ENCODE data around the gene MYOM1.
"Not testable (repeated sequence)": the region's sequence is repeated elsewhere in the genome, so short reads cannot be mapped to it uniquely, and the experiment has no call there.

MYOM1 gene

DNA sequence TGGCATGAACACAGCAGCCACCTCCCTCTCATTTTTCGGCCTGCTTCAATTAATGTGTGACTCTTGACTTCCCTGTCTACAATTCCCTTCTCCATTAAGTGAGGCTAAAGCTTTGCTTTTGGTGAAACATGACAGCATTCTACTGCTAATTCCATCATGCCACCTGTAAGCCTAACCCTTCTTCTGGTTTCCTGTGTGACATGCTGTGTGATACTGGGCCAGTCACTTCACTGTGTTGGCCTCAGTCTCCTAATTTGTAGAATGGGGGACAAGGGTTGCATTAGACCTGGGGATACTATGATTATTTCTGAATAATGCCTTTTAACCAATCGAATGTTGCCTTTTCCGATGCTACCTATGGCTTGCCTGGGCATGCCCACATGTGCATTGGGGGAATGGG lies 146.4 kb downstream of the MYOM1 start:
- DNase-seq, result not testable (repeated sequence)

DNA sequence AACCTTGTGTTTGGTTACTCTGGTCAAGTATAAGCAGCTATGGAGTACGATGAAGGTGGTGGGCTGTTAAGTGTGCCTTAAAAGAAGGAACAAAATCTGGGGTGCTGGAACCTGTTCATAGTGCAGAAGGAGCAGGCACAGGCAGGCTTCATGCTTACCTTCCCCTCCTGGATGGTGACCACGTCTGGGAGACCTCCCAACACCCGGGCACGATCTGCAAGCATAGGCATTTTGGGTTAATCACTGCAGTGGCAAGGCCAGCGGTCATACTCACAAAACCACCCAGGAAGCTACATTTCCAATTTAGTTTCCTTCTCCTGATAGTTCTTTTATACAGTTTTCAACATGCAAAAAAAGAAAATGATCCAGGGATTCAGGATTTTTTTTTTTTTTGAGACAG lies 148.1 kb downstream of the MYOM1 start:
- no peak for DNase-seq

DNA sequence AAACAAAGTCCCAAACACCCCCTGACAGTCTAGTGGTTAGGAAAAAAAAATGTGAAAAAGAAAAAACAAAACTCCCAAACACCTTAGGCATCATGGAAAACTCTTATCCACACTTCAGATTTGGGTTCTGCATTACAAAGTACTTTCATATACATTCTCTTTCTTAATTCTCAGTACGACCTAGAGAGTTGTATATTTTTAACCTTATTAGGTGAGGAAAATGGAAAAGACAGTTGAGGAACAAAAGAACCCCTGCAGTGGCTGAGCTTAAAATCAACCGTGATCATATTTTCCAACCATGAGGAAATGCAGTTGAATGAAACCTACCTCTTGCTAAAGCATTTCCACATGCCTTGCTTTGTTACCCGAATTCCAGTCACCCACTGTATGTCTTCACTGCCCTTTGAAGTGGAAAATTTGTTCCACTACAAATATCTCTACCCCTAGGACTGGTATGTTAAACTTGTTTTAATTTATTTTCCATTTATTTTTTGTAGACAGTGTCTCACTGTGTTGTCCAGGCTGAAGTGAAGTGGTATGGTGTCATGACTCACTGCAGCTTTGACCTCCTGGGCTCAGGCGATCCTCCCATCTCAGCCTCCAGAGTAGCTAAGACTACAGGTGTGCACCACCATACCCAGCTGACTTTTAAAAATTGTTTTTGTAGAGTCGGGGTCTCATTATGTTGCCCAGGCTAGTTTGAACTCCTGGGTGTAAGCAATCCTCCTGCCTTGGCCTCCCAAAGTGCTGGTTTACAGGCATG lies 149.9 kb downstream of the MYOM1 start:
- no peak for DNase-seq

DNA sequence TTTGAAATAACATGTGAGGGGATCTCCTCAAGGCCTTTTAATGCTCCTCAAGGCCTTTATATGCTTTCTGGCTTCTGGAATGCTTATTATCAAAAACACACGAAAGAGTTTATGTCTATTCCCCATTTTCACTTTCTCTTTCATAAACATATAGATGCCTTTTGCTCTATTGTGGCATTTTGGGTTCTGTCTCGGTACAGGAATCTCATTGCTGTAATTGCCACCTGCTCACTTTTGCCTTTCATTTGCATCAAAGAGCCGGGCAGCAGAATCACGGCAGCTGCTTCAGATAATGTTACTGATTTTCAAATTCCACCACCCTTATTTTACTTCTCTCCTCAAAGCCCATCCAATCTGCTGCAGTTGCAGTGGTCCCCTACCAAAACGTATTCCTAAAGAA lies 152.0 kb downstream of the MYOM1 start:
- DNase-seq, result no peak

DNA sequence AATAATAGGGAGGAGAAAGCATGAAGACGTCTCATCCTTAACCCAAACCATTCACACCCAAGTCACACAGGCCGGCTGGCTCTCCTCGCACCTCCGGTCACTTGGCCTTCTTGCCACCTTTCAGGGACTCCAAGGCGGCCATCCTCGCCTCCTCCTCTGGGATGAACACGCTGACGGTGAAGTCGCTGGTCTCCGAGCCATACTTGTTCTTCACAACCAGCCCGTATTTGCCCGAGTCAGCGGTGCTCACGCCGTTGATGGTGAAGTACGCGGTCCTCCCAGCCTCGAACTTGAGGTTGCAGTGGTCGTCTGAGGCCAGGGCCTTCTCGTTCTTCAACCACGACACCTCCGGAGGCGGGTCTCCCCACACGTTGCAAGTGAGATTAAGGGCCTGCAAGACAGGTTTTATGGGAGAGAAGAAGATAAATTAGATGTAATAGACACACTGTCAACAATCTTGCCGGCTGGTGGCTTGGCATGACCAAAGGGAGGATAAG lies 152.6 kb downstream of the MYOM1 start:
- no peak for DNase-seq

DNA sequence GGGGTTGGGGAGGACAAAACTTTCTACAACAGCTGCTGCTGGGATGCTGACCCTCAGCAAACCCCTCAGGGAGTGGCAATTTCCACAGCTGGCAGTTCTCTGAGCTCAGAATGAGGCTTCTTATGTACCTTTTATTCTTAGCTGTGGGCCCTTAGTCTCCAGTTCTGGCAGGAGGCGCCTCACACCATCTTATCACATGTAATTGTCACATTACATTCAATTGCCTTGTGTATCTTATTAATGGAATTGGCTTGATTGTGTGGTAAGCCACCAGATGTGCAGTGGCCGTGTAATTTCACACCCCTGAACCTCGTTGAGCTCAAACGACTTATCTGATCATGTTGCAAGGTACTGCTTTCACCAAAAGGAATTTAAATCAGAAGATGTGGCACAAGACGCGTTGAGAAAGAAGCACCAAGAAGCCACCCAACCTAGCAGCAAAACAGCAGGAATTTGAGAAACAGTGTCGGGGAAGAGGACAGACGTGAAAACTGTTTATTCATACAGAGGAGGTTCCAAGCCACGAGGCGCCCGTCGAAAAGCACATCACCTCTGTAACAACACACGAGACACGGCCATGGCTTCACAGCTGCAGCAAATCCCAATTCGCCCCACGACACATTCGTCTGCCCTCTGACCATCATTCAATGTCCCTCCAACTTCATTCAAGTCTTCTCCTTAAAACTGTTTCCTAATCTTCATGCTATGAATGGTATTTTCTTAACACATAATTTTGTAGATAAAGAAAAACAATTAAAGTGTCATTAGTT lies 153.2 kb downstream of the MYOM1 start:
- no peak for DNase-seq

DNA sequence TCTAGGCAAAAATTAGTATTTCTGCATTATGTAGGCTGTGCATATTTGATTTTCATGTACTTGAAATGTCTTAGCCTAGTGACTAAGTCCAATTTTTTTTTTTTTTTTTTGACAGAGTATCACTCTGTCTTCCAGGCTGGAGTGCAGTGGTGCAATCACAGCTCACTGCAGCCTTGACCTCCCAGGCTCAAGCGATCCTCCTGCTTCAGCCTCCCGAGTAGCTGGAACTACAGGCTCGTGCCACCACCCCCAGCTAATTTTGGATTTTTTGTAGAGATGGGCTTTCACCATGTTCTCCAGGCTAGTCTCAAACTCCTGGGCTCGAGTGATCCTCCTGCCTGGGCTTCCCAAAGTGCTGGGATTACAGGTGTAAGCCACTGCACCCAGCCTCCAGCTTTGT lies 156.0 kb downstream of the MYOM1 start:
- not testable (repeated sequence) for DNase-seq

DNA sequence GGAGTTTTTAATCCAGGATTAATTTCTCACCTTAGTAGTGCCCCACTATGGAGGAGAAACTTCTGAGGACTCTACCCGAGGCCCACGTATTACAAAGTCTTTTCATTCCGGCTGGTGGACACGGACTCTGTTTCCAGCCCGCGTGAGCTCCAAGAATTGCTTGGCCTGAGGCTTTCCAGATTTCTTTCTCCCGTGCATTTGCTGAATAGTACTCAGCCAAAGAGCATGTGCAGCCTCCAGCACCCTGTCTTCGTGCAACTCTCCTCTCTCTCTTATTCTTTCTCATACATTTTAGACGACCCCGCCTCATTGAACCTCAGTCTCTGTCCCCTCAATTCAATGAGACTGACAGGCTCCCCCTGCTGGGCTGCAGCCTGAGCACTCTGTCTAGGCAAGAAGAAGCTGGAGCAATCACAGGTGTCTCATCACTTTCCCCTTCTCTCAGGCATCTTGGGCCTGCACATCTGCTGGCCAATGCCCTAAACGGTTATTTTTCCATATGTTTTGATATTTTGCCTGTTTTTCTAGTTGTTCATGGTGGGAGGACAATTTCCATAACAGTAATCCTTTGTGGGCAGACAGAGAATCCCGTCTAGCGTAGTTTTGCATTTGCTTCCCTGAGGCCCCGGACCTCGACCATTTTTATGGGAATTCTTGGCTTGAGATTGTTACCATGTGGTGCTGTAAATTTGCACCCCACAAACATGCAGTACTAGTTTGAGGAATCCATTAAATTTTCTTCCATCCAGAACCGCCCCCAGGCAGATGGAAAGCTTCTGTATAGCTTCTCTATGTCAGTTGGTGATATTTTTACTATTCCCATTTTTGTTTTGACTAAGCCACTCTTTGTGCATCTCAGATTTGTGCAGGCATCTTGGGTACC lies 156.7 kb downstream of the MYOM1 start:
- DNase-seq, result no peak

DNA sequence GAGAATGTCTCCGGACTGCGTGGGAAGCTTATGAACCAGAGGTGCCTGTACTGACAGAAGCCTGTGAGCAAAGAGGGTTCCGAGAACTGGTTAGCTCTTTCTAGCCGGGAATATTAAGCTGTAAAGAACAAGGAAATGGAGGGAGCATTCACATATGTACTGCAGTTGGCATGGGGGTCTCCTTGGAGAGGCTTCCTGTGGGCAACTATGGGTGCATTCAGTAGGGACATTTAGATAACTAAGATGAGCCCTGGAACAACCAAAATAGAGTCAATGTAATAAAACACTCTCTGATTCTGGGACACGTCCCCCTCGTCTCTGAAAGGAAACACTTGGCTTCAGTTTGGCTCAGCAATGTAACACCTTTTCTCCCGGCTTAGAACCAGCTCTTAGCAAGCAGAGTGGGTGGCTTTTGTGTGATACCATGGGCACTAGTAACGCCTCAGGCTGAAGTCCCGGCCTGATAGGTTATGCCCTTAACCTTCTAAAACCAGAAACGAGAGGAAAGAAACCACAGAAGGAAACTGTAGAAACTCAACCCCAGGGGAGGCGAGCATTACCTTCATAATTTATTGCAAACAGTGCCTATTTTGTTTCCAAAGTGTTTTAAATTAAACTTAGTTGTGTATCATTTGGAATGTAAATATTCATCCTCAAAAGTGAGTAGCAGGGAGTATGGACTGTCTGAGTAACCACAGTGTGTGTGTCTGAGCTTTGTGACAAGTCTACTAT lies 158.0 kb downstream of the MYOM1 start:
- DNase-seq, result no peak

DNA sequence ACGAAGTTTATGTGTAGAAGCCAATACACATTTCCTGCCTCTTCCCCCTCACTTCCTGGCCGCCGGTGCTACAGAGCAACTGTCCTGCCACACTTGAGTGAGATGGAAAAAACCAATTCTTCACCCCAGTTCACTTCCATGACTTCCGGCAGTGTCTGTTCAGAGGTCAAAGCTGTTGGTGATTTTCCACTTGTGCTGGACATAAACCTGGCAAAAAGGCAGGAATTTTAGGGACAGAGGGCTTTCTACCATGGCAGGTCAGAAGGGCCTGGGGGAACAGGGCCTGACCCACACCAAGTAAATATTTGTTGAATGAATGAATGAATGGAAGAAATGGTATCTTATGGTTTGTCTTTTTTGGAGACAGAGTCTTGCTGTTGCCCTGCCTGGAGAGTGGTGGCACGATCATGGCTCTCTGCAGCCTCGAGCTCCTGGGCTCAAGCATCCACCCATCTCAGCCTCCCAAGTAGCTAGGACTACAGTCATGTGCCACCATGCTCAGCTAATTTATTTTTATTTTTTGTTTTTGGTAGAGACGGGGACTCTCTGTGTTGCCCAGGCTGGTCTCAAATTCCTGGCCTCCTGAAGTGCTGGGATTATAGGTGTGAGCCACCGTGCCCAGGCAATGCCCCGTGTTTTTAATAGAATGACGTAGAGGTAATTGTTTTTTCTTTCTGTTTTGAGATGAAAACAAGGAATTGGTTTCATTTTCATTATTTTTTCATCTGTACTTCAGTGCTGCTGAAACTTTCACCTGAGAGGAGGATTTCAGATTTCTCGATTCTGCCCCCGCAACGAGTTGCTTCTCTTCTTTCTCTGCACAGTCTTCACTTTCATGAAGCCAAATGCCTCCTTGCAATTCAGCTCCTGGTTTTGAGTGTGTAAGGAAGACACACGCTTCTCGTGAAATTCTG lies 158.8 kb downstream of the MYOM1 start:
- DNase-seq, result no peak

DNA sequence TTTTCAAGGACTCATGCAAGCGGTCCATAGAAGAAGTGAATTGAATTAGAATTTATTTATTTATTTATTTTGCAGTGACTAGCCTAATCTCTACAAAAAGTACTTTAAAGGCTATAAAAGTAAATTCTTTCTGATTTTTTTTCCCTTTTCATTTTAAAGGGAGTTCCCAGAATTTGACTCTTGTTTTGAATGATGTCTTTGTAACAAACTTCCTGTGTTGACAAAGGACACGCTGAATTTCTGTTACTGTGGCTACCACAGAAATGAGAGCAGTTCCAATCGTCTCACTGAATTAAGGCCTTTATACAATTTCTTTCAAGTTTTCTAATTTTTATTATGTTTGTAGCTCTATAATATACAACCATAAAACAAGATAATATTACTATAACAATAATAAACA lies 160.5 kb downstream of the MYOM1 start:
- DNase-seq, result no peak

DNA sequence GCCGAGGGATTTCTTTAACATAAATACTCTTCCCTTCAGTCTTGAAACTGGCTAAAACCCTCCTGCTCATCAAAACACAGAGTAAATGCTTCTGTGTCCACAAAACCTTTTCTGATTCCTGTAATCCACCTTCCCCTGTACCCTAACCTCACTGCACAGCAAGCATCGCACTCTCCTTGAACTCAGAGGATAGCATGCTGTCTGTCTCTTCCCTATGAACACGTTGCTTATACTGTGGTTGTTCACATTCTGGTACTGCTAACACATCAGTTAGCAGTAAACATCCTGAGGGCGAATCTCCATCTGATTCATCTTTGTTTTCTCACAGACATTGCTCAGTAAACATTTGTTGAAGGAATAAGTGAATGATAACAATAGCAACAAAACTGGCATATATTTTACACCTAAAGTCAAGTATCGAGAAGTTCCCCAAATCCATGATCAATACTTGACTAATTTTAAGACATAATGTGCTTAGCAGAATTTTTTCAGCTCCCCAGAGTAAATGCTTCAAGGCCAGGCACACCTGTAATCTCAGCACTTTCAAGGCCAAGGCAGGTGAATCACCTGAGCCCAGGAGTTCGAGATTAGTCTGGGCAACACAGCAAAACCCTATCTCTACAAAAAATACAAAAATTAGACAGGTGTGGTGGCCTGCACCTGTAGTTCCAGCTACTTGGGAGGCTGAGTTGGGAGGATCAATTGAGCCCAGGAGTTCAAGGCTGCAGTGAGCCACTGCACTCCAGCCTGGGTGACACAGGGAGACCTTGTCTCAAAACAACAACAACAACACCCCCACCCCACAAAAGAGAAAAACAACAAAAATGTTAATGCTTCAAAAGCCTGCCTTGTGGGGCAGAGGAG lies 161.2 kb downstream of the MYOM1 start:
- no peak for DNase-seq

DNA sequence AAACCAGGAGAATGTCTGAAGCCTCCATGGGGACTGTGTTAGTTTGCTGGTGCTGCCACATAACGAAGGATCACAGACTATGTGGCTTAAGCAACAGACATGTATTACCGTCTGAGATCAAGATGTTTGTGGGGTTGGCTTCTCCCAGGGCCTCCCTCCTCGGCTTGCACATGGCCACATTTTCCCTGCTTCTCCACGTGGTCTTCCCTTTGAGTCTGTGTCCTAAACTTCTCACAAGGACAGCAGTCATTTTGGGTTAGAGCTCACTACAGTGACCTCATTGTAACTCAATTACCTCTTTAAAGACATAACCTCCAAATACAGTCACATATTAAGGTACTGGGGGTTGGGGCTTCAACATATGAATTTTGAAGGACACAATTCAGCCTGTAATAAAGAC lies 162.2 kb downstream of the MYOM1 start:
- no peak for DNase-seq

DNA sequence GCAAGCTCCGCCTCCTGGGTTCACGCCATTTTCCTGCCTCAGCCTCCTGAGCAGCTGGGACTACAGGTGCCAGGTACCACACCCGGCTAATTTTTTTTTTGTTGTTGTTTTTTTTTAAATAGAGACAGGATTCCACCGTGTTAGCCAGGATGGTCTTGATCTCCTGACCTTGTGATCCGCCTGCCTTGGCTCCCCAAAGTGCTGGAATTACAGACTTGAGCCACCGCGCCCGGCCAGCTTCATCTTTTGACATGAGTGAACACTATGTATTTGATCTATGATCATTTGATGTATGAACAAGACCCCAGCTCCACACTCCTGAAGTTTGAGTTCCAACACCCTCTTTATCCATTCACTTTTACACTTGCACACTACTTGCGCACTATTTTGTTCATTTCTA lies 163.5 kb downstream of the MYOM1 start:
- DNase-seq, result no peak

DNA sequence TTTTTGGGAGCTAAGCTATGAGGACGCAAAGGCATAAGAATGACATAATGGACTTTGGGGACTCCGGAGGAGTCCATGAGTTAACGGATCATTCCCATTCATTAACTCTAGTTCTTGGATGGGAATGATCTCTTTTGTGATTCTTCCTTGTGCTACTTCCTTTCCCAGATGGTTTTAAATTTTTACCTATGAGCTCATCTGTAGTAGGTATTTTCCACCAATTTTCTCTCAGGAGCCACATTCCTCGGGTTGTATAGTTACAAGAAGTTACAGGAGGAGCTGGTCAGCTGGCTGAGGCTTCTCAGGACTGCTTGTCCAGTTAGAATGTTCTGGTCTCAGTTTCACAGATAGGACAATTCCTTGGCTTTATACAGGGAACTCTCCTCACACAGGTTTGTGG lies 164.0 kb downstream of the MYOM1 start:
- DNase-seq, result no peak

DNA sequence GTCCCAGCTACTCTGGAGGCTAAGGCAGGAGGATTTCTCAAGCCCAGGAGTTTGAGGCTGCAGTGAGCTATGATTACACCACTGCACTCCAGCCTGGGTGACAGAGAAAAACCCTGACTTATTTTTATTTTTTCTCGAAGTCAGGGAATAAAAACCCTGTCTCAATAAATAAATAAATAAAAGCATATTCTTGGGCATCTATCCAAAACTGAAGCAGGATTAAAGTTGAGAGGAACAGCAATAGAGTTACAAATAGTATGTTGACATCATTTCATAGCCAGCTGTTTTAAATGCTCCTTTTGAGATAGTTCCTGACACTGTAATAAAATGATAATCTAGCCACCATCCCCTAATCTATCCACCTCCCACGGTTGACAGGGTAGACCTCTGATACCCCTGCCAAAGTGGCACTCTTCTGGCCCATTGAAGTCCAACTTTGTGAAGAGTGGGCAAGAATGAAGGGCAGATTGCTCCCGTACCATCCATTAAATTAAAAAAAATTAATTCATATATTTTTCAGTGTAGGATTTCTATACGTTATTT lies 164.5 kb downstream of the MYOM1 start:
- DNase-seq, result no peak

DNA sequence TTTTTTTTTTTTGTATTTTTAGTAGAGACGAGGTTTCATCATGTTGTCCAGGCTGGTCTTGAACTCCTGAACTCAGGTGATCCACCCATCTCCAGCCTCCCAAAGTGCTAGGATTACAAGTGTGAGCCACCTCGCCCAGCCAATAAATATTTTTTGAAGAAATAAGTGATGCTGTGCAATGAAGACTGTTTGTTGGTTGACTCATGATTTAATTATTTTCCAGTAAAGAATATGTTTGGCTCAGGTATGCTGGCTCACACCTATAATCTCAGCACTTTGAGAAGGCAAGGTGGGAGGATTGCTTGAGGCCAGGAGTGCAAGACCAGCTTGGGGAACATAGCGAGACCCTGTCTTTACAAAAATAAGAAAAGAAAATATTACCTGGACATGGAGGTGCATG lies 165.0 kb downstream of the MYOM1 start:
- no peak for DNase-seq

DNA sequence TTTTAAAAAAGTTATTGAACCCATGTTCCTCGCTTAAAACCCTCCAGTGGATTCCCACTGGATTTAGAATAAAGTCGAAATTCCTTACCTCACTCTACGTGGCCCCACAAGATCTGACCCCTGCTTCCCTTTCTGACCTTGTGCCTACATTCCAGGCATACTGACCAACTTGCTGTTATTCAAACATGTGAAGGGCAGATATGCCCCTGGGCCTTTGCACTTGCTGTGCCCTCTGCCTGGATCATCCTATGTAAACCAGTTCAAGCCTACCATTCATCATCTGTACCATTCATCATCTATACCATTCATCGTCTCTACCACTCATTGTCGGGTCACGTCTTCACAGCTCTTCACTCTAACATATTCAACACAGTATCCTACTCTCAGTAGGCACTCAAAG lies 165.6 kb downstream of the MYOM1 start:
- DNase-seq, result no peak

DNA sequence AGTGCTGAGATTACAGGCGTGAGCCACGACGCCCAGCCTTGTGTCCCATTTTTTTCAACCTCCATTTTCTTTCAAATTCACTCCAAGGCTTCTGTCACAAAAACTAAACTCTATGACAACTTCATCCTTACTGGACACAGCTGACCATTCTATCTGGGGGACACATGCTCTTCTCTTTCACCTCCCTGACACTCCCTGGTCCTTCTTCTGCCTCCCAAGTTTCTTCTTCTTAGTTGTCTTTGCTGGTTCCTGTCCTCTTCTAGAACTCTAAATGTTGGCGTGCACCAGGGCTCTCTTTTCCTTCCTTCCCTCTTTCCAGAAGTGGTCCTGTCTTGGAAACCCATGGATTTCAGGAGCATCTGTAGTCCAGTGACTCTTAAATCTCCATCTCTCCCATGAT lies 166.7 kb downstream of the MYOM1 start:
- no peak for DNase-seq

DNA sequence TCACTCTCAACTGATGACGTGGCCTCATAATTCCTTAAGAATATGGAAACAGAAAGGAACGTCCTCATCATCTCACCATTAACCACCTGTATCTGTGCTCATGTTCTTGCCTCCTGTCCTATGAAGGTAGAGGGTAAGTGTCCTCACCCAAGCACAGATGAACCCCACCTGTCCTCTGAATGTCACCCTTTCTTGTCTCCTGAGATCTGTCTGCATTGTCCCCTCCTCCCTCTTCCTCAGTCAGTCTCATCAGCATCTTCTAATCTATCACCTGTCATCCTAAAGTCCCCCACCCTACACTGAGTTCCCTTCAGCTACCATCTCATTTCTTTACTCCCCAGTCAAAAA lies 167.4 kb downstream of the MYOM1 start:
- no peak for DNase-seq
